Type B pancreatic cell (in vitro differentiated cells): Measurements from ENCODE around the gene NUP210. TPM values are rescaled to one million over a fixed set of nuclear protein-coding genes. Genes with fewer than 3 reads are reported as not detected.

ENCODE experiments used
- DNase-seq: peaks from one replicate; pipeline ENCODE4 v3.0.0; 2021; ENCODE audit warnings: mixed read lengths; ENCODE audit not compliant: unreplicated experiment; ENCODE audit errors: extremely low spot score
- H3K27ac Mint-ChIP-seq: 2 replicates; pipeline ENCODE4 v1.8.0; 2021; ENCODE audit warnings: mild to moderate bottlenecking, mixed read lengths
- H3K27me3 Mint-ChIP-seq: 2 replicates; pipeline ENCODE4 v1.8.0; 2021; ENCODE audit warnings: mixed read lengths
- H3K36me3 Mint-ChIP-seq: 2 replicates; pipeline ENCODE4 v1.8.0; 2021; ENCODE audit warnings: mixed read lengths
- H3K4me1 Mint-ChIP-seq: one replicate; pipeline ENCODE4 v1.8.0; 2021; ENCODE audit warnings: mixed read lengths; ENCODE audit not compliant: unreplicated experiment
- H3K4me3 Mint-ChIP-seq: 2 replicates; pipeline ENCODE4 v1.8.0; 2021; ENCODE audit warnings: mild to moderate bottlenecking, mixed read lengths
- H3K9me3 Mint-ChIP-seq: 2 replicates; pipeline ENCODE4 v1.8.0; 2021; ENCODE audit warnings: mixed read lengths
- total RNA-seq: library from RNA; stranded (reverse); gene quantifications from 2 replicates; pipeline ENCODE4 v1.2.1, GENCODE V29; 2021; ENCODE audit warnings: low replicate concordance
- TF ChIP-seq, protein P1 (sequence below): fragments of 200-600 bp; sonication (generic); conservative IDR thresholded peaks from 2 replicates; pipeline ENCODE4 v1.5.0; 2021; ENCODE audit warnings: antibody characterized with exemption, mild to moderate bottlenecking

Gene NUP210
- total RNA-seq, 1 donor from 2014 or later = 26.5 TPM

- TF ChIP-seq, protein P1, sequence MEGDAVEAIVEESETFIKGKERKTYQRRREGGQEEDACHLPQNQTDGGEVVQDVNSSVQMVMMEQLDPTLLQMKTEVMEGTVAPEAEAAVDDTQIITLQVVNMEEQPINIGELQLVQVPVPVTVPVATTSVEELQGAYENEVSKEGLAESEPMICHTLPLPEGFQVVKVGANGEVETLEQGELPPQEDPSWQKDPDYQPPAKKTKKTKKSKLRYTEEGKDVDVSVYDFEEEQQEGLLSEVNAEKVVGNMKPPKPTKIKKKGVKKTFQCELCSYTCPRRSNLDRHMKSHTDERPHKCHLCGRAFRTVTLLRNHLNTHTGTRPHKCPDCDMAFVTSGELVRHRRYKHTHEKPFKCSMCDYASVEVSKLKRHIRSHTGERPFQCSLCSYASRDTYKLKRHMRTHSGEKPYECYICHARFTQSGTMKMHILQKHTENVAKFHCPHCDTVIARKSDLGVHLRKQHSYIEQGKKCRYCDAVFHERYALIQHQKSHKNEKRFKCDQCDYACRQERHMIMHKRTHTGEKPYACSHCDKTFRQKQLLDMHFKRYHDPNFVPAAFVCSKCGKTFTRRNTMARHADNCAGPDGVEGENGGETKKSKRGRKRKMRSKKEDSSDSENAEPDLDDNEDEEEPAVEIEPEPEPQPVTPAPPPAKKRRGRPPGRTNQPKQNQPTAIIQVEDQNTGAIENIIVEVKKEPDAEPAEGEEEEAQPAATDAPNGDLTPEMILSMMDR = no peak
- Mint-ChIP-seq H3K4me3 (no peak overlapping the region), H3K27ac (no peak overlapping the region), H3K9me3 (no peaks in the 10 kb centered on the region), H3K36me3 (no peaks in the 10 kb centered on the region), H3K27me3 (peaks cover 6% of the 10 kb centered on the region), H3K4me1 (peaks cover 16% of the 10 kb centered on the region)
- DNase-seq = no peak
Measured at GRCh38 chr3:13462822-13463221, 42.7 kb upstream of the NUP210 start.

DNA sequence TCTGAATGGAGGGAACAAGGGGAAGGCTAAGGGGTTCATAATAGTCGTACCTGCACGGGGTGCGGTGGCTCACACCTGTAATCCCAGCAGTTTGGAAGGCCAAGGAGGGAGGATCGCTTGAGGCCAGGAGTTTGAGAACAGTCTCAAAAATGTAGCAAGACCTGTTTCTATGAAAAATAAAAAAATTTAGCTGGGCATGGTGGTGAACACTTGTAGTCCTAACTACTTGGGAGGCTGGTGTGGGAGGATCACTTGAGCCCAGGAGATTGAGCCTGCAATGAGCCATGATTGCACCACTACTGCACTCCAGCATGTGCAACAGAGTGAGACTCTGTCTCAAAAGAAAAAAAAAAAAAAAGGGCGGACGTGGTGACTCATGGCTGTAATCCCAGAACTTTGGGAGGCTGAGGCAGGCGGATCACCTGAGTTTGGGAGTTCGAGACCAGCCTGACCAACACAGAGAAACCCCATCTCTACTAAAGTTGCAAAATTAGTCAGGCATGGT, 42.1 kb upstream of the NUP210 start:
- H3K9me3 Mint-ChIP-seq = no peaks in the 10 kb centered on the region
- TF ChIP-seq, protein P1 = no peak

DNA sequence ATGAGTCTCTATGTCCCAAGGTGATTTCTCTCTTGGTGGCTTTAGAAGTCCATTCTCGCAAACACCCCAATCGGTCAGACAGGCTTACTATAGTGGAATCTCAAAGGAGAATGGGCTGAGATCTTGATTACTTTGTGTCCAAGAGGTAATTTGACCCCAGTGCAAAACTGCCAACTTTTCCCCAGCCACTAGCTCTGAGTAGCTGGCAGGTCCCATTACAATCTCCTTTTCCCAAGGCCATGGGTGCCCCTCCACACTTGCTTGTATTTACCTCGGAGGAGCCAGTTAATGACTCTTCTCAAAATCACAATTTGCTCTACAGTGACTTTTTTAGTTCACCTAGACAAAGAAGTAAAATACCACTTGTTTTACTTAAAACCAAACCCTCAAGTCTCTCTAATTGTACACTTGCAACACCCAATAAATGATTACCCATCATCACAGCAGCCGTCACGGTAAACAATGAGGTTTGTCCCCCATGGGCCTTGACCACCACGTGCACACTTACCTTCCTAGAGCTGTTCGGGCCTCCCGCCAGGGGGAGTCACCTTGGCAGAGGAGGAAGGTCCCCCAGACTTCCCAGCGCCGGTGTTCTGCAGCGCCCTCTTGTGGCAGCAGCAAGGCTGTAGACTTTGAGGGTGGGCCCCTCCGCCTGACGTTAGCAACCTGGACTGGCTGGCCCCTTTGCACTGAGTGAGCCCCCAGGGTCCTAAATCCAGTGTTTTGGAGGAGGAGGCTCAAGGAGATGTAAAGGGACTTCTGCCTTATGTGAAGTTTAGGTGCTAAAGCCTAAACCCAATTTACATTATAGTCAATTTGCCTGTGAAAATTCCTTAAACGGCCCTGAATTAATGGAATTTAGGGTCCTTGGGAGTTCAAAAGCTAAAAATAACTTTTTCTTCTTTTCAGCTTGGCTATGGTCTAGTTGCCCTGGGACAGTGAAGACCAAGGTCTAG, 41.3 kb upstream of the NUP210 start:
- Mint-ChIP-seq H3K4me3 (peak overlapping the region; percentile 32), H3K4me1 (peaks cover 16% of the 10 kb centered on the region), H3K27me3 (peaks cover 6% of the 10 kb centered on the region), H3K36me3 (no peaks in the 10 kb centered on the region), H3K9me3 (no peaks in the 10 kb centered on the region), H3K27ac (no peak overlapping the region)
- no peak for DNase-seq
- TF ChIP-seq, protein P1 = peak; percentile 85

More for the DNA sequence above, 42.1 kb upstream of the NUP210 start:
- peak overlapping the region; percentile 32 for H3K4me3 Mint-ChIP-seq
- H3K36me3 Mint-ChIP-seq = no peaks in the 10 kb centered on the region
- no peak overlapping the region for H3K27ac Mint-ChIP-seq
- no peak for DNase-seq
- peaks cover 6% of the 10 kb centered on the region for H3K27me3 Mint-ChIP-seq
- H3K4me1 Mint-ChIP-seq = peaks cover 16% of the 10 kb centered on the region

GRCh38 chr3:13460341-13460736, 40.2 kb upstream of the NUP210 start:
- Mint-ChIP-seq H3K27me3 (peaks cover 6% of the 10 kb centered on the region), H3K27ac (no peak overlapping the region), H3K4me1 (peaks cover 14% of the 10 kb centered on the region), H3K9me3 (no peaks in the 10 kb centered on the region), H3K4me3 (no peak overlapping the region), H3K36me3 (no peaks in the 10 kb centered on the region)
- no peak for DNase-seq
- TF ChIP-seq, protein P1 = no peak

- DNase-seq = no peak
- Mint-ChIP-seq H3K36me3 (no peaks in the 10 kb centered on the region), H3K27ac (no peak overlapping the region), H3K9me3 (no peaks in the 10 kb centered on the region), H3K4me3 (no peak overlapping the region), H3K4me1 (peaks cover 15% of the 10 kb centered on the region), H3K27me3 (peaks cover 3% of the 10 kb centered on the region)
- TF ChIP-seq, protein P1 = no peak
Measured at GRCh38 chr3:13459605-13460340, 39.7 kb upstream of the NUP210 start.
